Activated naive CD8-positive, alpha-beta T cell treated with anti-CD3 and anti-CD28 coated beads for 36 hours (primary cell): ENCODE measurements around the gene CD82. TPM values are rescaled to one million over a fixed set of nuclear protein-coding genes. Genes with fewer than 3 reads are reported as not detected.

Experiments
- DNase-seq: peaks from one replicate; pipeline ENCODE4 v3.0.0; 2021
- H3K27ac Mint-ChIP-seq: one replicate; pipeline ENCODE4 v1.8.0; 2022; ENCODE audit warnings: mild to moderate bottlenecking, moderate library complexity, mixed read lengths
- H3K27me3 Mint-ChIP-seq: one replicate; pipeline ENCODE4 v1.8.0; 2022; ENCODE audit warnings: mild to moderate bottlenecking, mixed read lengths
- H3K36me3 Mint-ChIP-seq: one replicate; pipeline ENCODE4 v1.8.0; 2021; ENCODE audit warnings: mild to moderate bottlenecking, mixed read lengths
- H3K4me1 Mint-ChIP-seq: one replicate; pipeline ENCODE4 v1.8.0; 2021; ENCODE audit warnings: mixed read lengths
- H3K4me3 Mint-ChIP-seq: one replicate; pipeline ENCODE4 v1.8.0; 2022; ENCODE audit warnings: mild to moderate bottlenecking, moderate library complexity, mixed read lengths
- H3K9me3 Mint-ChIP-seq: one replicate; pipeline ENCODE4 v1.8.0; 2022; ENCODE audit warnings: mixed read lengths
- total RNA-seq, 2 experiments: library from RNA; stranded (reverse); gene quantifications; one replicate each; pipeline ENCODE4 v1.2.3, GENCODE V29; 2021

Gene CD82
- total RNA-seq, 2 experiments from 2014 or later, result 339 to 343 TPM

DNA sequence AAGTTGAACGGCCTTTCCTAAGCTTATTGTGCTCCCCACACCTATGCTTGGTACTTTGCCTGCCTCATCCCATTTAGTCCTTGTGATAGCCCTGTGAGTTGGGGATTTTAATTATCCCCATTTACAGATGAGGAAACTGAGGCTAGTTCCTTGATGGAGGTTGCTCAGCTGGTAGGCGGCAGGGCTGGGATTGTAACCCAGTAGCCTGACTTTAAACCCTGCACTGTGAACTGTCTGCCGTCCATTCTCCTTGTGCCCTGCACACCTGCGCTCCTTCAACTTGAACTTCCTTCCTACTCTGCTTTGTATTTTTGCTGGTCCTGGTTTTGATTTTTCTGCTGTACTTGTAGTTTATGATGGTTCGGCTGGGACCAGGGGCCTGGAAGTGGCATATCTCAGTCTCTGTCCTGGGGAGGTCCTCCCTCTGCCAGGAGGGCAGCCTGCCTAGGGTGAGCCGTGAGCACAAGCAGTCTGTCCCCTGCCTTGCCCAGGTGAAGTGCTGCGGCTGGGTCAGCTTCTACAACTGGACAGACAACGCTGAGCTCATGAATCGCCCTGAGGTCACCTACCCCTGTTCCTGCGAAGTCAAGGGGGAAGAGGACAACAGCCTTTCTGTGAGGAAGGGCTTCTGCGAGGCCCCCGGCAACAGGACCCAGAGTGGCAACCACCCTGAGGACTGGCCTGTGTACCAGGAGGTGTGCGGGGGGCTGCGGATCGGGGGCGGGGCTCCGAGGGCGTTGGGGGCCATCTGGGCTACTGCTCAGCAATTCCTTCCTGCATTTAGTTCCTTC lies 52.4 kb downstream of the CD82 start:
- H3K4me3 Mint-ChIP-seq, result no peak overlapping the region
- peaks cover 48% of the 10 kb centered on the region for H3K36me3 Mint-ChIP-seq
- no peak for DNase-seq
- H3K4me1 Mint-ChIP-seq, result peaks cover 36% of the 10 kb centered on the region
- H3K27ac Mint-ChIP-seq, result no peak overlapping the region
- no peaks in the 10 kb centered on the region for H3K9me3 Mint-ChIP-seq
- H3K27me3 Mint-ChIP-seq, result no peaks in the 10 kb centered on the region

GRCh38 chr11:44618561-44619425 lies 53.3 kb downstream of the CD82 start:
- H3K27me3 Mint-ChIP-seq, result no peaks in the 10 kb centered on the region
- no peaks in the 10 kb centered on the region for H3K9me3 Mint-ChIP-seq
- peaks cover 40% of the 10 kb centered on the region for H3K4me1 Mint-ChIP-seq
- H3K27ac Mint-ChIP-seq, result no peak overlapping the region
- DNase-seq, result no peak
- H3K36me3 Mint-ChIP-seq, result peaks cover 47% of the 10 kb centered on the region
- no peak overlapping the region for H3K4me3 Mint-ChIP-seq

DNA sequence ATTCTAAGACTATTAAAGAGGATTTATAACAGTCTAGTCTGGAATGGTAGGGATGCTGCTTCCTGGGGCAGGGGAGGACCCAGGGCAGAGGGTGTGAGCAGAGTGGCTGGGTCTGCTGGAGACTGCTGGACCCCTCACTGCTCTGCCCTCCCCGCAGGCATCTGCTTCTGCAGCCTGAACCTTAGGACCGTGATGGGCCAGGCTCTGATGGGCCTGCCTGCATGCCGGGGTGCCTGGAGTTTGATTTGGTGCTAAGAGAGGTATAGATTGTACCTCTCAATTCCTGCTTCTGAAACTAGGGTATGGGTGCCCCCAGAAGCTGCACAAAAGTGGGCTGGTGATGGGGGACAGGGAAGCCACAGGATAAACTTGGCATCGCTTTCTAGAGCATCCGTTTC lies 54.9 kb downstream of the CD82 start:
- Mint-ChIP-seq H3K4me1 (peaks cover 30% of the 10 kb centered on the region), H3K27me3 (no peaks in the 10 kb centered on the region), H3K9me3 (no peaks in the 10 kb centered on the region), H3K27ac (no peak overlapping the region), H3K36me3 (peaks cover 35% of the 10 kb centered on the region), H3K4me3 (no peak overlapping the region)
- no peak for DNase-seq

DNA sequence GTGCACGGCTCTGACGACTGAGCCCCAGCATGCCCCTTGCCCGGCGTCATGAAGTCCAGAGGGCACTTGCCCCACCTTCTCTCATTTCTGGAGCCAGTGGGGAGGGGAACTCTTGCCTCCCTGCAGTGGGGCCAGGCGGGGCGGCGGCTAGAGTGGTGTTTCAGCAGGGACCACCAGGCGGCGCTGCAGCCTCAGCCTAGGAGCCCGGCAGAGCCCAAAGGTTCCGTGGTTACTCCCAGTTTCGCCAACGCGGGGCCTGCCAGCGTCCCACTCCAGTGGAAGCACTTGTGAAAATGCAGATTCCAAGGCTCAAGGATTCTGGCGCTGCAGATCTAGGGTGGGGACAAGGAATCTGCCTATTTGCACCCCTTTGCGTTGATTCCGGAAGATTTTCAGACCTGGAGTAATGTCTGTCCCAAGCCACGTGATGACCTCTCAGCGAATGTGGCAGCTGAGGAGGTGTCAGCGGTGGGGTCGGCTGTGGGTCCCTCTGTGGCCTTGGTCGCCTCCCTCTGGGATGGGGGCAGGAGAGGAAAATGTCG lies 55.7 kb downstream of the CD82 start:
- Mint-ChIP-seq H3K9me3 (no peaks in the 10 kb centered on the region), H3K27me3 (no peaks in the 10 kb centered on the region), H3K36me3 (peaks cover 26% of the 10 kb centered on the region), H3K27ac (no peak overlapping the region), H3K4me1 (peaks cover 29% of the 10 kb centered on the region), H3K4me3 (no peak overlapping the region)
- DNase-seq, result peak; percentile 54

DNA sequence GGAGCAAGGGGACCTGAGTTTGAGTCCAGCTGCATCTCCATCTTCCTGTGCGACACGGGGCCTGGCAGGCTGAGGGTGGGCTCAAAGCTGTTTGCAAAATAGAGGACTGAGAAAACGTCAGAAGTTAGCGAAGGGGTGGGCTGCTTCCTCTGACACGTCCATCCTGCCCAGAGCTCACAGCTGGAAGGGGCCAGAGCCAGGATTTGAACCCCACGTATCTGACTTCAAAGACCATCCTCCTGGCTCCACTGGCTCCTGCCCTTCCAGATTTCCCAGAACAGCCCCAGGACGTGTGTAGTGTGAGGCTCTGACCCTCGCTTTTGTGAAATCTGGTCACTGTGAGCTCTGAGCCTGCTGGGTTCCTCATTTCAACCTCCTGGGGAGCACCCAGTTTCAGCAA lies 56.3 kb downstream of the CD82 start:
- DNase-seq, result no peak
- peaks cover 23% of the 10 kb centered on the region for H3K36me3 Mint-ChIP-seq
- H3K4me3 Mint-ChIP-seq, result no peak overlapping the region
- H3K4me1 Mint-ChIP-seq, result peaks cover 27% of the 10 kb centered on the region
- H3K9me3 Mint-ChIP-seq, result peaks cover 2% of the 10 kb centered on the region
- H3K27me3 Mint-ChIP-seq, result no peaks in the 10 kb centered on the region
- H3K27ac Mint-ChIP-seq, result no peak overlapping the region

DNA sequence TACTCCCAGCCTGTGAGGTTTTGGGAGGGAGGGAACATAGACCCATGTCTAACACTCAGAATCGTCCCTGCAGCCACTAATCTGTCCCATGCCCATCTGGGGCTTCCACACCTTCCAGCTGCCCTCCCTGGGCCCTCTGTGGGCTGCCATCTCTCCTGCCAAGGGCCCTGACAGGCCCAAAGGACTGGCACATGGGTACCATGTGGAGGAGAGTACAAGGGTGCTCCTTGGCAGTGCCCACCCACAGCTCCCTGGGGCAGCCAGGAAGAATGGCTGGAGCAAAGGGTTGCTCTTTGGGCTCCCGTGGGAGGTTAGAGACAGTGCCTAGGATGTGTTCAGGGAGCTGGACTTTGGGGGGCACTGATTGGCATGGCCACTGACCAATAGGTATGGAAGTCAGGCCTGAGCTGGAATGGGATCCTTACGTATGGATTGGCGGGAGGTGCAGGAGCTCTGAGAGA lies 56.8 kb downstream of the CD82 start:
- no peak for DNase-seq
- Mint-ChIP-seq H3K36me3 (peaks cover 21% of the 10 kb centered on the region), H3K4me1 (peaks cover 27% of the 10 kb centered on the region), H3K27ac (no peak overlapping the region), H3K9me3 (peaks cover 2% of the 10 kb centered on the region), H3K27me3 (no peaks in the 10 kb centered on the region), H3K4me3 (no peak overlapping the region)

- peaks cover 20% of the 10 kb centered on the region for H3K36me3 Mint-ChIP-seq
- no peak for DNase-seq
- H3K27me3 Mint-ChIP-seq, result no peaks in the 10 kb centered on the region
- peak overlapping the region; percentile 64 for H3K27ac Mint-ChIP-seq
- H3K4me3 Mint-ChIP-seq, result no peak overlapping the region
- H3K4me1 Mint-ChIP-seq, result peaks cover 26% of the 10 kb centered on the region
- peaks cover 2% of the 10 kb centered on the region for H3K9me3 Mint-ChIP-seq
These were observed 57.3 kb downstream of the CD82 start for GRCh38 chr11:44622721-44623258.

DNA sequence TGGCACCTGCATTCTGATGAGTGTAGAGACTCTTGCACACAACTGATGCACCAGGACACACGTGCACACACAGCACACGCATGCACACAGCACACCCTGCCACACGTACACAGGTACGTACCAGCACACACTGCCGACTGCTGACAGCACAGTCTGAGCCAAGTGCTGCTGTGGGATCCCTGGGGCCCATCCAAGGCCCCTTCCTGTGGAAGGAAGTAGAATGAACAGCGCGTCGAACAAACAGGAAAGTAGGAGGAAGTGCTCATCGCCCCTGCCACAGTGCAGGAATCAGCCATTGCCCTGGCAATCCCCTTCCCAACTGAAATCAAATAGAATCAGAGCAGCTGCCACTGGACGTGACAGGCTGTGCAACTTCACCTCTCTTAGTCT lies 57.9 kb downstream of the CD82 start:
- no peak overlapping the region for H3K4me3 Mint-ChIP-seq
- H3K36me3 Mint-ChIP-seq, result peaks cover 17% of the 10 kb centered on the region

GRCh38 chr11:44623731-44624491 lies 58.4 kb downstream of the CD82 start:
- Mint-ChIP-seq H3K36me3 (peaks cover 14% of the 10 kb centered on the region), H3K27me3 (no peaks in the 10 kb centered on the region), H3K4me3 (peak overlapping the region; percentile 30), H3K4me1 (peaks cover 24% of the 10 kb centered on the region), H3K27ac (peak overlapping the region; percentile 58), H3K9me3 (peaks cover 2% of the 10 kb centered on the region)
- DNase-seq, result no peak

More for the DNA sequence above, 57.9 kb downstream of the CD82 start:
- no peak for DNase-seq
- Mint-ChIP-seq H3K27me3 (no peaks in the 10 kb centered on the region), H3K27ac (peak overlapping the region; percentile 64), H3K9me3 (peaks cover 2% of the 10 kb centered on the region), H3K4me1 (peaks cover 24% of the 10 kb centered on the region)

GRCh38 chr11:44624761-44625221 lies 59.3 kb downstream of the CD82 start:
- DNase-seq, result no peak
- H3K4me1 Mint-ChIP-seq, result peaks cover 24% of the 10 kb centered on the region
- peaks cover 2% of the 10 kb centered on the region for H3K9me3 Mint-ChIP-seq
- no peak overlapping the region for H3K4me3 Mint-ChIP-seq
- H3K36me3 Mint-ChIP-seq, result peaks cover 11% of the 10 kb centered on the region
- H3K27ac Mint-ChIP-seq, result no peak overlapping the region
- no peaks in the 10 kb centered on the region for H3K27me3 Mint-ChIP-seq

DNA sequence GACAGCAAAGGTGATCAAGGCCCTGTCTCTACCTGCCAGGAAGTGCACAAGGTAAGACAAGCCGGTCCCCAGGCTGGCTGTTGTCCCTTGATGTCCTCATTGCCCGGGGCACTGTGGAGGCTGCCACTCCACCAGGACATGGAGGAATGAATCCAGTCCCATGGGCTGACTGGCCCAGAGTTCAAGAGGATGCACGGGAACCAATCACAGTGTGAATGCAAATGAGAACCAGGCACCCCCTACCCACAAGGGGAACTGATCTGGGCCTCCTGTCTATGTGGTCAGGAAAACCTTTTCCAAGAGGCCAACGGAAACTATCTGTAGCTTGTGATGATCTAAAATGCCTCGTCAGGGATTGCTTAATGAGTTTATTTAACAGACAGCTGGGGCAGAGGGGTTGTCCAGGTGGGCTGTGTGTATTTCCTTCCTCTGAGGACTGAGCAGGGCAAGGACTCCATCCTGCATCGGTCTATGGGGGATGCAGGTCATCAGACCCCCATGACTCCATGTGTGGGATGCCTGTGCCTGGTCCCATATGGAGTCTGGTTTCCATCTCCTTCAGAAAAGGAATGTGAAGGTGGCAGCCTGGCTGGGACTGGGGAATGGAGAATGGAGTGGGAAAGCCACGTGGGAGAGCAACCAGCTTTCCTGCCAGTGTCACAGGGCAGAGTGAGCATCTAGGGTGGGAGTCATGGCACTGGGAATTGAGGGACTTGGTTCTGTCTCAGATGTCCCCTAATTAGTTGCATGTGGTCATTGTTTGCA lies 60.5 kb downstream of the CD82 start:
- H3K4me3 Mint-ChIP-seq, result no peak overlapping the region
- no peak for DNase-seq
- H3K27me3 Mint-ChIP-seq, result no peaks in the 10 kb centered on the region
- H3K36me3 Mint-ChIP-seq, result peaks cover 5% of the 10 kb centered on the region
- H3K9me3 Mint-ChIP-seq, result peaks cover 2% of the 10 kb centered on the region
- peaks cover 21% of the 10 kb centered on the region for H3K4me1 Mint-ChIP-seq
- peak overlapping the region; percentile 31 for H3K27ac Mint-ChIP-seq

- Mint-ChIP-seq H3K9me3 (peaks cover 2% of the 10 kb centered on the region), H3K4me1 (peaks cover 21% of the 10 kb centered on the region), H3K4me3 (no peak overlapping the region), H3K27ac (no peak overlapping the region), H3K27me3 (no peaks in the 10 kb centered on the region), H3K36me3 (no peaks in the 10 kb centered on the region)
- no peak for DNase-seq
These were observed 61.2 kb downstream of the CD82 start for GRCh38 chr11:44626645-44627044.

DNA sequence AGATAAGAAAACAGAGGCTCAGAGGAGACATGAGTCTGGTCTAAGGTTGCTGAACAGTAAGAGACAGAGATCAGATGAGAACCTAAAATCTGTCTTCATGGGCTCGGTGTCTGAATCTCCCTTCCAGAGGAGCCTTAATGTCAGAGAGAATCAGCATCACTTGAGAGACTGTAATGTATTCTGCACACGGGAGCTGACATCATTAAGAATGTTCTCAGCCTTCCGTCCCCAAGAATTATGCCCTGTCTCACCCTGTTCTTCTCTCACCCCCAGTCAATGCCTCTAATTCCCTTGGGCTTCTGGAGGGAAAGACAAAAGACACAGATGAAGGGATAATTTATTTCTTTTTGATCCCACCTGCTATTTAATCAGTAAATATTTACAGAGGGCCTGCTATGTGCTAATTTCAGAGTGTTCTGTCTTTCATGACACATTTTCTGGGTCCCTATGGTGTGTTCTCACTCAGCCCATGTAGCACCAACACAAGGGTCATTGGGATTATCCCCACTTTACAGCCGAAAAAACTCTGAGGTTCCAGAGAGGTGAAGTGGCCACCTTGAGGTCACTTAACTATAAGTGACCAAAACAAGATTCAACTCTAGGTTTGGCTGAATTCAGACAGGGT lies 61.8 kb downstream of the CD82 start:
- H3K9me3 Mint-ChIP-seq, result peaks cover 2% of the 10 kb centered on the region
- H3K4me3 Mint-ChIP-seq, result no peak overlapping the region
- H3K27ac Mint-ChIP-seq, result no peak overlapping the region
- H3K36me3 Mint-ChIP-seq, result no peaks in the 10 kb centered on the region
- DNase-seq, result no peak
- no peaks in the 10 kb centered on the region for H3K27me3 Mint-ChIP-seq
- H3K4me1 Mint-ChIP-seq, result peaks cover 21% of the 10 kb centered on the region
